ENCODE results near the gene DHRS7B.
"Not testable (repeated sequence)": the region's sequence is repeated elsewhere in the genome, so short reads cannot be mapped to it uniquely, and the experiment has no call there.

The DHRS7B gene

DNA sequence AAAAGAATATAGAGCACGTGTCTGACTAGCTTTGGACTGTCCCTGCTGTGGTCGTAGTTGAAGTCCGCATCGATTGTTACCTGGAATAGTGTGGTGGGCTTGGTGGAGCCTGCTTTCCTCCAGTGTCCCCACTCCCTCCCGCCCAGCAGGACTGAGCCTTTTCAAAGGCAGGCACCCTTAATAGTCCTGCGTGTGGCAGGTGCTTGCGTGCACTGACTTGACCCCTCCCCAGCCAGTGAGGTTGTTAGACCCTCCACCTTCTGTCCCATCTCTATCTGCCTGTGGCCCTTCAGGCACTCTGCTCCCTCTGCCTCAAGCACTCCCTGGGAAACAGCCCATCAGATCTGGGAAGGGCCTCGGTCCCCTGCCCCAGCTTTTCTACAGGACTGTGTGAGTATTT lies 50.6 kb downstream of the DHRS7B start:
- no peak for DNase-seq (ENCODE audit: low read depth, low spot score)

DNA sequence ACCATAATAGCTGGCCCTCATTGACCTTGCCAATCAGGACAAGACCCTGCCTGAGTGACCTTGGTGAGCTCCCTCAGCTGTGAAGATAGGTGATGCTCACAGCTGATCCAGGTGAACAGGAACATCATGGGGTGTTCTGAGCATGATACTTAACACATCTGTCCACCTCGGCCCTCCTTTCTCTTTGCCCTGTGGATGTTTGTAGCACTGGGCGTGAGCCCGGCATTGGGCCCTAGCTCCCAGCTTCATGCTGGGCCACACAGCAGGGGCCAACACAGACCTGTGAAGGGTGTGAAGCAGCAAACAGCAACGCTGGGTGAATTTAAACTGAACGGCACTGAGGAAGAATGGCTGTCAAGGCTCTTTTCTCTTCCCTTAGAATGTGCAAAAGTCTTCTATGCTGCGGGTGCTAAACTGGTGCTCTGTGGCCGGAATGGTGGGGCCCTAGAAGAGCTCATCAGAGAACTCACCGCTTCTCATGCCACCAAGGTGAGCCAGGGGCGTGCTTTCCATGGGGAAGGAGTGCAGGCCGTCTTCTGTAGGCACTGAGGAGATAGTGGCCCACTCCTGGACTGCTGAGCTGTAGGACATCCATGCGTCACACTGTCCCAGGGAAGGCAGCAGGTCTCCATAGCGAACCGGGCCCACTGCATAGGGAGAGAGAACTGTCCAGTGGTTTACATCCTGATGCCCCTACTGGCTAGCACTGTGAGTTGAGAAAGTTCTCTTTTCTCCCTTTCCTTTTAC lies 51.3 kb downstream of the DHRS7B start:
- DNase-seq (ENCODE audit: low read depth, low spot score), result no peak

DNA sequence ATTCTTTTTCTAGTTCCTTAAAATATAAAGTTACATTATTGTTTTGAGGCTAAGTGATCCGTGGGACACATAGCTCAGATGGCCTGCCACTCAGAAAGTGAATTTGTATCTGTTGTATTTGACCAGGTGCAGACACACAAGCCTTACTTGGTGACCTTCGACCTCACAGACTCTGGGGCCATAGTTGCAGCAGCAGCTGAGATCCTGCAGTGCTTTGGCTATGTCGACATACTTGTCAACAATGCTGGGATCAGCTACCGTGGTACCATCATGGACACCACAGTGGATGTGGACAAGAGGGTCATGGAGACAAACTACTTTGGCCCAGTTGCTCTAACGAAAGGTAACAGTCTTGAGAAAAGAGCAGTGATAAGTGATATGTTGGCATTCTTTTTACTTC lies 56.7 kb downstream of the DHRS7B start:
- DNase-seq (ENCODE audit: low read depth, low spot score), result no peak

DNA sequence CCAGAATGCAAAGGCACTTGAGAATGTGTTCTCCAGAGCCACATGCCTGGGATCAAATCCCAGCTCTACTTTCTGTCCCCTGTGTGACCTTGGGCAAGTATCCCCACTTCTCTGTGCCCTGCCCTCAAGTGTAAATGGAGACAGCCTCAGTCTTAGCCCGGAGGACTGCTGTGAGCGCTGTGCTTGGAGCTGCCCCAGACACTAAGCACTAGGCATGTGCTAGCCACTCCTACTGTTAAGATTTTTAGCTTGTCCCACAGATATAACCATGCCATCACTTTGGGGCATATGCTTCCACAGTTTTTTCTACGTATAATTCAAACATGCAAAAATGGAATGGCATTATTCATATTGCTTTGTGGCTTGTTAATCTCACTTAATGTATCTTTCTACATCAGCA lies 57.8 kb downstream of the DHRS7B start:
- no peak for DNase-seq (ENCODE audit: low read depth, low spot score)

DNA sequence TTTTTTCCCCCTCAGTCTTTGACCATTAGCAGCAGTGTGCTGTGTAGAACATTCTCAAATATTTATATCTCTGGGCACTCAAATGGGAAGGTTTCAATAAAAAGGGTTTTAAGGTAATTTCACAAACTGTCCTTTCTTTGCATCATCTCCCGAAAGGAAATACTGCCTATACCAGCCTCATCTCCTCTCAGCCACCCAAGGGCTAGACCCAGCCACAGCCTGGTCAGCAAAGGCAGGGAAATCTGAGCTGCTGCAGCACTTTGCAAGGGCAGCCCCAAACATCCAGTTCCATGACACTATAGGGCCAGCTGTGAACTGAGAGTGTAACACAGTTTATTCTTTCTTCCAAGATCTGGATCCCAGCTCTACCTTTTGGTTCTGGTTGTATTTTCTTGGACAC lies 58.3 kb downstream of the DHRS7B start:
- no peak for DNase-seq (ENCODE audit: low read depth, low spot score)

DNA sequence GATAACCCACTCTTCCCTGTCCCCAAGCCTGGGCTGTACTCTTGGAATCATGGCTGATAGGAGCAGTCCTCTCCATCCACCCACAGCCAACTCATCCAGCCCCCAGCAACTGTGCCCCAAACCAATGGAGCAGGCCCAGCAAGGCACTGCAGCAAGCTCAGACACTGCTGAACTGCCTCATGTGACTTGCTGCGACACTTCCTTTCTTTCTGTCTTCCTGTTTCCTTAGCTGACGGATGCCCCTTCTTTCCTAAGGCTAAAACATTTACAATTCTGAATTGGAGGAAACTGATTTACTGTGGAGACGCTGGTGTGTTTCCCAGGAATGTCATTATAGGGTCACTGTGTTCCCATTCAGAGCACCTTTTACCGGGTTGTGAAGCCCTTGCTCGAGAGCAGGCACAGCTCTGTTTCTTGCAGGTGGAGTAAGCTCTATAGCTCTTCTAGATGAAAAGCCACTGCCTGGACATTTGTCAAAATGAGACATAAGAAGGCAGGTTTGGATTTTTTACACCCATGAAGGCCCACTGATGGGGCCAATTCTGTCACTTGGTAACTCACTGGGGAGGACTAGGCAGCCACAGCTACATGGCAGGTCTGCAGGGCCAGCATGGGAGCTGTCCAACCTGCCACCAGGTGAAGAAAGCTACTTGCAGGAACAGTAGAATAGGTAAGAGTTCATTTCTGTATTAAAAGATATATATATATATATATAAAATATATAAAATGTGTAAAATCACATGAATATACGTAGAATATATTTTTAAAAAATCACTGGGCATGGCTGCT lies 59.8 kb downstream of the DHRS7B start:
- DNase-seq (ENCODE audit: low read depth, low spot score), result no peak

DNA sequence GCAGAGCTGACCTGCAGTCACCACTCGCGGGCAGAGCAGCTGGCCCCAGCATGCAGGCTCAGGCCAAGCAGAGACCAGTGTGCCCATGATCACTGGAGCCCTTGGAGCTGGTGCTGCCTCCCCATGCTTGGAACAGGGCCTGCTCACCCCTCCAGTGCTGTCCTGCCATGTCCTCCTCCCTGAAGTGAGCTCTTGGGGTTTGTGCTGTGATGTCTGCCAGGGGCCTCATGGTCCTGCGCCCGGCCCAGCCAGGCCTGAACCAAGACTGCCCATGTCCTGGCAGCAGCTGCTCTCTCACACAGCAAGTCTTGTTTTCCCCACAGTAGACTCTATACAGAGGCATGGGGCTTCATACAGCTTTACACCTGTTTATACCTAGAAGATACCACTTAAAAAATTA lies 62.6 kb downstream of the DHRS7B start:
- no peak for DNase-seq (ENCODE audit: low read depth, low spot score)

DNA sequence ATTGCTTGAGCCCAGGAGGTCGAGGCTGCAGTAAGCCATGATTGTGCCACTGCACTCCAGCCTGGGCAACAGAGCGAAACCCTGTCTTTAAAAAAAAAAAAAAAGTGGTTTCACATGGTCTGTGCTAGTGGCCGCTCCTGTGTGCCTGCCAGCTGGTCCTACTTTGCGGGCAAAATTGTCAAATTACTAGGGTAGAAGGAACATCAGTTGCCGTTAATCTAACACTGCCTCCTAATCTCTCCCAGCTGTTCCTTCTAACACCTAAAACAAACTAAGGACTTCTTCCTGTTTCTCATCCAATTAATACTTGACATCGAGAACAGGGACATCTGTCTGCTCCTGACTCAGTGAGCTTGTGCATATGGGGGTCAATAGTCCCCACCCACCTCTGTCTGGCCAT lies 63.3 kb downstream of the DHRS7B start:
- DNase-seq (ENCODE audit: low read depth, low spot score), result no peak

DNA sequence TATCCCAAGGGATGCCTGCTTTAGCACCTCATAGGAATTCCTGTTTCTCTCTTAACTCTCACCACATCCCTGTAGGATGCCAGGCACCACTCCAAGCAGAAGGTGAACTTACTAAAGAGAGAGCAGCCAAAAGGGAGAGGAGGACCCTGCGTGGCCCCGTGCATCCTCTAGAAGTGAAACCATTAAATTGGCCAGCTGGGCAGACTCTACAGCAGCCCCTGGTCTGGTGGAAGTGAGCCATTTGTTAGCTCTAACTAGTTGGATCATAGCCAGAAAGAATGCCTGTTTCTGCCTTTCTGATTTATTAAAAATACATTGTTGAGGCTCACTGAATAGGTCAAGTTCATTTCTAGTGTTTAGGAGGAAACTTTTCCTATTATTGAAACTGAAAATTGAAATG lies 64.9 kb downstream of the DHRS7B start:
- no peak for DNase-seq (ENCODE audit: low read depth, low spot score)

DNA sequence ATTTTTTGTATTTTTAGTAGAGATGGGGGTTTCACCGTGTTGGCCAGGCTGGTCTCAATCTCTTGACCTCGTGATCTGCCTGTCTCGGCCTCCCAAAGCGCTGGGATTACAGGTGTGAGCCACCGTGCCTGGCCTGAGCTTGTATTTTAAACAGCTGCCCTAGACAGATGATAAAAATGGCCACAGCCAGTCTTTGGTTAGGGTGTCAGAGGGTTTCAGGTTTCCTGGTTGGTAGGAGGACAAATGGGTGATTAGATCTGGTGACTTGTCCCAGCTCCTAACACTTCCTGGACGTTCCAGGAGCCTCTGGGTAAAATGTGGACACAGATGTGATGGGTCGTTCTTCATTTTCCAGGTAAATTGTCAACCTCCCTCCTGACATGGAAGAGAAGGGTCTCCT lies 65.7 kb downstream of the DHRS7B start:
- not testable (repeated sequence) for DNase-seq (ENCODE audit: low read depth, low spot score)

DNA sequence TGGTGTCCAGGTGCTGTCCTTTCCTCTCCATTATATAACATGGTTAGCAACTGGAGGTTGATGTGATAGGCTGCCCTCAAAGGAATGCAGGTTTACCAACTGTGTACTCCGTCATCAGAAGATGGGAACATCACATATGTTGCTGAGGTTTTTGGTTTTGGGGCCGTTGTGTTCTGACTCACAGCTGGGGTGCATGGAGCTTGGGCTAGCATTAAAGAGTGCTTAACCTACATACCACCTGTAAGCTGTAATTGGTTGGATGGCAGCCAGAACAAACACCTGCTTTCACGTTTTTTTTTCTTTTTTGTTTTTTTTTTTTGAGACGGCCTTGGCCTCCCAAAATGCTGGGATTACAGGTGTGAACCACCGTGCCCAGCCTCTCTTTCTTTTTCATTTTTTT lies 66.3 kb downstream of the DHRS7B start:
- no peak for DNase-seq (ENCODE audit: low read depth, low spot score)

DNA sequence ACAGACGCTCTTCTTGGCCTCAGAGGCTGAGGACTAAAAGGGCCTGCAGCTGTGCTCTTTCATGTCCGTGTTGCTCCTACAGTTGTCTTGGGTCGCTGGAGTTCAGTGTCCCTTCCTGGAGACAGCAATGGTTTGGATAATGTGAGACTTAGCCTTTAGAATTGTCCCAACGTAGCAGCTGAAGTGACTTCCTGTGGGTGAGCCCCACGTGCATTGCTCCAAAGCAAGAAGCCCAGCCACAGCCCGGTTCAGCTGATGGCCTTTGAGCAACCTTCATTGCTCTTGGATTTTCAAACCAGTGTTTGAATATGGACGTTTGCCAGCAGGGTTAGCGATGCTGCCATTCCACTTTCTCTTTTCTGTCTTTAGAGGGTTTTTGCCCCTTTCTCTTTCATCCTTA lies 67.5 kb downstream of the DHRS7B start:
- DNase-seq (ENCODE audit: low read depth, low spot score), result no peak

DNA sequence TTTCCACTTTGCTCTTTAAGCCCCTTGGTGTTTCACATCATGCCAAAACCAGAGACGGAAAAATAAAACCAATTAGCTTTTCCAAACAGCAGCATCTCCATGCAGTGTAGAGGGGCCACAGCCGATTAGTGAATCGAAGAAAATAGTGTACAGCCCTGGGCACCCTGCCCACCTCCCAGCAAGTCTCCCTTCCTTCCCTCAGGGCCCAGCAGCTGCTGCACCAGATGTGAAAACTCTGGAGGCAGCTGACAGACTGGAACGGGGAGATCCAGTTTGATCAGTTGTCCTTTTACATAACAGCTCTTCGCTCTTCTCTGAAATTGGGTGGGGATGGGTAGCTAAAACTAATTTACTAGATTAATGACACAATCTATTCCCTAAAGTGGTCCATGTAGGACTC lies 67.9 kb downstream of the DHRS7B start:
- DNase-seq (ENCODE audit: low read depth, low spot score), result no peak

DNA sequence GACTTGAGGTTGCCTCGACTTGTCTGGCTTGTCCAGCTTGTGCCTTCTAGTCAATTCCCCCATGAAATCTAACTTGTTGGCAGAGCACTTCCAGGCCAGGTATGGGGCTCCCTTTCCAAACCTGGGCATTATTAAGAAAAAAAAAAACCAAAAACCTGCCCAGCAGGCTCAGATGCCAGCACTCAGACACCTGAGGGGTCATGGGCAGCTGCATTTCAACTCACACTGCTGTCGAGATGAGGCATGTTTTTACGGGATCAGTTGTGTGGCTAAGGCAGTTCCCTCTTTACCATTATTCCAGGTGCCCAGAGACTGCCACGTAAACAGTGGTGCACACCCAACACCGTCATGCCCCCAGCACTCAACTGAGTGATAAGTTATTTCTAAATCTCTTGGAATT lies 69.4 kb downstream of the DHRS7B start:
- DNase-seq (ENCODE audit: low read depth, low spot score), result no peak

DNA sequence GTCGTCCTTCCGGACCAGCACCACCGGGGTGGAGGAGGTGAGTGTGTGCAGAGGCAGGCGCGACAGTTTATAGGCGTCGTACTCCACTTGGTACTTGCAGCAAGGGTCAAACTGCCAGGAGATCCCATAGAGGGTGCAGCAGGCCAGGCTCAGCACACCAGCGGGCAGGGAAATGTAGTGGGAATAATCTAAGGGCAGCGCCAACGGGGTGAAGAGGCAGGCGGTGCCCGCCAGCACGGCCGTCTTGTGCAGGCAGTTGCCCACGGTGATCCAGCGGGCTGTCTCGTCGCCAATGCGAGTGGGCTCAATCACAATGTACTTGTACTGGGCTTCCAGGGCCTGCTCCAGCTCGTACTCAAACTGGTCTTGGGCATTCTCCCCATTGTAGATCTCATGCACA lies 71.6 kb downstream of the DHRS7B start:
- no peak for DNase-seq (ENCODE audit: low read depth, low spot score)

DNA sequence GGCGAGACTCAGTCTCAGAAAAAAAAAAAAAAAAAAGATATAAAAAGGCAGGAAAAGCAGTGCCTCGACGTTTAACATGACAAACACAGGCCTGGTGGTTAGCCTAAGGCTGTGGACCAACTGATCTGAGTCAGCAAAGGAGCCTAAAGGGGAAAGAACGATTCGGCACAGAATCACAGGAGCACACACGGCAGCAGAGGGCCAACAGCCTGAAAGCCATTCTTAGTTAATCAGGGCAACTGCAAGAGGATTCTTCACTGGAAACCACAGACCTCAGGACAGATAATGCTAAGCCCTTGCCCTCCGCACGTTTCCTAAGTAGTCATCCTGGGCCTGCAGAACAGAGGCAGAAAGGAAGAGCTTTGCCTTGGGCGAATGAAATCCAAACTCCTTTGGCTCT lies 72.5 kb downstream of the DHRS7B start:
- DNase-seq (ENCODE audit: low read depth, low spot score), result no peak

DNA sequence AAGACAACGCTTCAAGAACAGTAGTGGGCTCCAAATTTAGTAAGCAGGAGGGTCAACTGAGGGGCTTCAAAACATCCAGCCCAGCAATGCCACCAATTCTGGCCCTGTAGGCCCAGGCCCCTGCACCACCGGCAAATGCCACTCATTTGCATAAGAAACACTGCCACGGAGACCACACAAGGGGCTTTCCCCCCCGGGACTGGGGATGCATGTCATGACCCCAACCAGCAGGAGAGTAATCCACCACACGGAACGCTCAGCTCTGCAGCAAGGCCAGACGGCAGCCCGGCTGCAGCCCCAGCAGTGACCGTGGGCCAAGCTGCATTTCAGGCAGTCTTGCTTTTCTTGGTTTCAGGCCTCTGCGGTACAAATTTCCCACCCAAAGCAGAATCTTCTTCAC lies 73.1 kb downstream of the DHRS7B start:
- no peak for DNase-seq (ENCODE audit: low read depth, low spot score)

DNA sequence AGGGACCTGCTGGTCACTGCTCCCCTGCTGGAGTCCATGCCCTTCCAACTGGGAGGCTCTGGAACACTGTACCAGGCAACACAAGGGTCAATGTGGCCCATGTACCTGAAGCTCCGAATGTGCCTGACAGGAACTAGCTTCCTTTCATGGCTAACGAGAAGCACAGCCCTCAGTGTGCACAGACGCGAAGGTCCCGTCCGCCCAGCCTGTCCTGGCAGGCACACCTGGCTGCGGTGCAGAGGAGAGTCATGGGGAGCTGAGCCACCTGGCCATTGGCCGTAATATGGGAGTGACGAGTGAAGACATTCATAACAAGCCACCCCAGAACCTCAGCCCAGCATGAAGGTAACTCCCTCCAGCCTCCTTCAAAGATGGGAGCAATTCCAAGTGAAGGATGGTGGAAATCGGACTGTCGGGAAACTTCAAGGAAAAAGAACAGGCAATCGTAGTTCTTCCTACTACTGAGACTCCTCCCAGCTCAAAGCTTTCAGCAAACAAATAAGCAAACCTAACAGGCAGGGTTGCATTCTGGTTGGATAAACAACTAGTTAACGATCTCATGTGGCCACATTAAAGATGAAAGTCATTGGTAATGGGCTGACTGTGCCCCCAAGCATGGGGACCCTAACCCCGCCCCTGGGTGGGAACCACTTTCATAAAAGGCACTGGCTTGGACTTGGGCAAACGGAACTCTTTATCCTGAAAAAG lies 74.0 kb downstream of the DHRS7B start:
- DNase-seq (ENCODE audit: low read depth, low spot score), result no peak

DNA sequence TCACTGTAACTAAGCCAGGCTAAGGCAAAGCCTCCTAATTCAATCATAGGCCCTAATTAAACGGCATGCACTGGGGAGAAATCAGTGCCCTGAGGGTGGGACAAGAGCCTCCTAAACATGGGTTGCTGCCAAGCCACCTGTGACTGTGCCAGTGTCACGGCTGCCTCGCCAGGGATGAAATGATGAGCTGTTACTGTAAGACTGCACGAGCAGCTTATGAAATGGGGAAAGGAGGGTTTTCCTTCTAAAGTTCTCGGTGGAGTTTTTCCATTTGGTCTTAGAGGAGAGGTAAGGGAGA lies 74.5 kb downstream of the DHRS7B start:
- no peak for DNase-seq (ENCODE audit: low read depth, low spot score)

DNA sequence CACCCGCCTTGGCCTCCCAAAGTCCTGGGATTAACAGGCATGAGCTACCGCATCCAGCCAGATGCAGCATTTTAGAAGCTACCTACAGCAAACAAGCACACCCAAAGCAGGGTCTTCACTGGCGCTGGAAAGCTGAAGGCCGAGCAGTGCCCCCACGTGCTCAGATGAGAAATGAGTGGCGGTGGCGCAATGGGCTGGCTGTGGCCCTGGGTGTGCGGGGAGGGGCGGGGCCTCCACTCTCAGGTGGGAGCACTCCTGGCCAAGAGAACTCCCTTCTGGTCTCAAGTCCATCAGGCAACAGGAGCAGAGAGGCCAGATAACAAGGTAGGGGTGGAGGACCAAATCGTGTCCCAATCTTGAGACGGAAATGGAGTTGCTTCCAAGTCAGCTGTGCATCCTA lies 75.1 kb downstream of the DHRS7B start:
- DNase-seq (ENCODE audit: low read depth, low spot score), result no peak

DNA sequence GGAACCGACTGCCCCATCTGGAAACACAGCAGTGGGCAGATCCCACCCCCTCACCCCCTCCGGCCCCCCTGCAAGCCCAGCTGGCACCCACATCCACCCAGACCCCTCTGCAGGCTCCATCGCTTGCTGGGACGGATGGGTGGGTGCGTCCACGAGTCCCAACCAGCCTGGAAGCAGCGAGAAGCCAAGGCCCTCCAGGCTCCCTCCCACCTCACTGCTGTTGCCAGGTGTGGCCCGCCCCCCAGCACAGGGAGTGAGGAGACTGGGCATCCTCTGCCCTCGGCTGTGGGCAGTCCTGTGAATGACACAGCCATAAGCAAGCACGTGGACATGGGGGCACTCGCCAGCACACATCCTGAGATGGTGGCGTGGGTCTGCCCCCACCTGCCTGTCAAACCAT lies 75.7 kb downstream of the DHRS7B start:
- no peak for DNase-seq (ENCODE audit: low read depth, low spot score)

DNA sequence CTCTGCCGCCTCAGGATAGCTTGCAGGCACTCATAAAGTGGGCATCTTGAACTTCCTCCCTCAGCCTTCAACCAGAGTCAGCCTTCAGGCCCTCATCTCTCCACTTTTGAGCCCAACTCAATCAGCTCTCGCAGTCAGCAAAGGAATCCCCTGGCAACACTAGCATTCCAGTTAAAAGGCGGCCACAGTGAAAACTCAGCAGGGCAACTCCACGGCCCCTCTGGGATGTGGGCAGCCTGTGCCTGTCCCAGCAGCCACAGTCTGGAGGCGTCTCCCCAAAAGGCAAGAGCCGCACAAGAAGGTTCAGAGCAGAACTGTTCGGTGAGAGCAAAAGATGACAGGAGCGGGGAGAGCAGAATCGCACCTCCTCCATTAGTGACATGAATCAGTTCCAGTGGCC lies 78.2 kb downstream of the DHRS7B start:
- DNase-seq (ENCODE audit: low read depth, low spot score), result no peak

DNA sequence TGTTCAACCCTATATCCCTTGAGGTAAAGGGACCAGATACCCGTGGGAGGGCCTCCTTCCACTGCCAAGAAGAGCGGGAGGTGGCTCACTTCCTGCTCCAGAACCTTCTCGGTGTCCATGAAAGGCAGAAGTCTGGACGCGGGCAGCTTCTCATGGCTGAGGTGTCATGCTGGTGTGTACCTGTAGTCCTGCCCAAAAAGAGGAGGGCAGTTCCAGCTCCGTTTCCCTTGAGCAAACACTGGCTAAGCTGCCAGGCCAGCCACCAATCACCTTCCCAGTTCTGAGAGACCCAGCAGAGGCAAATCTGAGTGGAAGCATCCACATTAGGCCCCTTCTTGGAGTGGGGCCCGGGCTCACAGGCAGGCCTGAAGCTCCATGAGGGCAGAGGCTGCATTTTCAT lies 81.6 kb downstream of the DHRS7B start:
- DNase-seq (ENCODE audit: low read depth, low spot score), result no peak

Data from activated naive CD8-positive, alpha-beta T cell treated with anti-CD3 and anti-CD28 coated beads, Interleukin-2, amount 50 U/mL, for 16 hours (primary cell).